Panc1 (cell line): ENCODE data around the gene SLC43A1. TPM values are rescaled to one million over a fixed set of nuclear protein-coding genes. Genes with fewer than 3 reads are reported as not detected.

Experiments used
- ATAC-seq: fragments of 200-7000 bp; cut with Tn5 transposase; 2 replicates; pipeline ENCODE4 v1.9.1; 2020; ENCODE audit warnings: mild to moderate bottlenecking, moderate library complexity
- BruUV-seq: library from RNA; stranded (reverse); fragments of 400-500 nt; replicated peaks from 2 replicates; lab custom pipeline; 2021; lab: Mats Ljungman, UMichigan
- CTCF ChIA-PET: fragments of 300-600 bp; sonication (Branson Sonifier 250); formaldehyde crosslinking; loops from one replicate; lab custom pipeline; 2022; ENCODE audit warnings: antibody characterized with exemption; lab: Charles Lee
- POLR2A ChIA-PET: fragments of 300-600 bp; sonication (Branson Sonifier 250); formaldehyde crosslinking; loops from one replicate; lab custom pipeline; 2022; ENCODE audit warnings: antibody characterized with exemption; lab: Charles Lee
- DNase-seq: peaks from one replicate; pipeline ENCODE4 v3.0.0-alpha.2; 2010; ENCODE audit warnings: low read depth, low spot score
- H3K27ac ChIP-seq: 2 replicates; pipeline ENCODE4 v1.5.1; 2011; ENCODE audit warnings: mild to moderate bottlenecking, low read length, inconsistent platforms
- H3K27me3 ChIP-seq: fragments of 200-500 bp; sonication (Bioruptor generic); 2 replicates; pipeline ENCODE4 v1.6.0; 2014; ENCODE audit warnings: low read length, inconsistent platforms; ENCODE audit not compliant: control insufficient read depth, insufficient read depth
- H3K36me3 ChIP-seq: fragments of 200-500 bp; sonication (Bioruptor generic); 2 replicates; pipeline ENCODE4 v1.5.1; 2014; ENCODE audit warnings: inconsistent platforms, mild to moderate bottlenecking, low read length, moderate library complexity; ENCODE audit not compliant: control insufficient read depth, insufficient read depth
- H3K4me1 ChIP-seq: 2 replicates; pipeline ENCODE4 v1.5.1; 2011; ENCODE audit warnings: inconsistent platforms, mild to moderate bottlenecking, low read length, moderate library complexity; ENCODE audit not compliant: control insufficient read depth, insufficient read depth
- H3K4me3 ChIP-seq, 2 experiments: 2 replicates each; pipeline ENCODE4 v1.5.1; 2011 to 2012; ENCODE audit warnings: low read depth in 2 of 2, low read length in 2 of 2, mild to moderate bottlenecking in 2 of 2, inconsistent platforms in 1 of 2, moderate library complexity in 1 of 2
- H3K9me3 ChIP-seq: fragments of 200-500 bp; sonication (Bioruptor generic); 2 replicates; pipeline ENCODE4 v1.5.1; 2014; ENCODE audit warnings: low read depth, mild to moderate bottlenecking, inconsistent platforms, low read length, moderate library complexity; ENCODE audit not compliant: control insufficient read depth, insufficient read depth
- CTCF ChIP-seq: fragments of 450-650 bp; IDR thresholded peaks from 2 replicates; pipeline ENCODE4 v1.5.1; 2017; ENCODE audit warnings: mild to moderate bottlenecking
- POLR2AphosphoS5 ChIP-seq: IDR thresholded peaks from 2 replicates; pipeline ENCODE4 v1.6.1; 2012; ENCODE audit warnings: mild to moderate bottlenecking, low read depth, low read length, moderate library complexity
- REST ChIP-seq, 2 experiments: IDR thresholded peaks; 2 replicates each; pipeline ENCODE4 v1.6.1; 2011 to 2012; ENCODE audit warnings: low read depth in 2 of 2, control low read depth in 1 of 2, low read length in 1 of 2, mild to moderate bottlenecking in 1 of 2, moderate library complexity in 1 of 2; ENCODE audit not compliant: insufficient read depth in 1 of 2
- SIN3A ChIP-seq: IDR thresholded peaks from 2 replicates; pipeline ENCODE4 v1.6.1; 2012; ENCODE audit warnings: low read depth, mild to moderate bottlenecking, low read length, moderate library complexity, borderline replicate concordance; ENCODE audit not compliant: insufficient read depth
- TCF7L2 ChIP-seq: IDR thresholded peaks from 2 replicates; pipeline ENCODE4 v1.6.1; 2011; ENCODE audit warnings: mild to moderate bottlenecking, low read depth, low read length, inconsistent platforms
- in situ Hi-C: cut with HindIII; loops from 2 replicates; pipeline ENCODE4 v1.10.0; 2016; ENCODE audit warnings: low sequenced_read_pairs, low pct_unique_long_range_greater_than_20kb
- intact Hi-C: fragments of 100-400 bp; cut with micrococcal nuclease; formaldehyde crosslinking; loops from one replicate; pipeline ENCODE4 v1.10.0; 2022; ENCODE audit not compliant: unreplicated experiment
- total RNA-seq: library from RNA; stranded (reverse); gene quantifications from one replicate; pipeline ENCODE4 v1.2.1, GENCODE V29; 2021; ENCODE audit not compliant: unreplicated experiment

SLC43A1 gene
- total RNA-seq, 1 experiment from 2014 or later, result 2.0 TPM

GRCh38 chr11:57436031-57436430 lies 79.5 kb downstream of the SLC43A1 start:
- Histone ChIP-seq H3K4me1 (no peaks in the 10 kb centered on the region), H3K4me3 (no peak overlapping the region), H3K27me3 (no peaks in the 10 kb centered on the region), H3K36me3 (no peaks in the 10 kb centered on the region), H3K27ac (no peak overlapping the region), H3K9me3 (no peaks in the 10 kb centered on the region)
- POLR2A ChIA-PET, result no interaction called here
- ATAC-seq (no peak), DNase-seq (no peak)
- intact Hi-C loops, result no loop called here
- in situ Hi-C loops, result no loop called here
- no TSS peak for BruUV-seq
- TF ChIP-seq CTCF, result no peak
- no peak for TF ChIP-seq TCF7L2
- TF ChIP-seq REST (IDR thresholded peaks at IDR 0.05; ENCODE audit: insufficient read depth in 1 of 2, low read depth in 2 of 2, low read length in 1 of 2), result no peak
- TF ChIP-seq SIN3A, result no peak
- no peak for TF ChIP-seq POLR2AphosphoS5
- CTCF ChIA-PET, result interaction anchor here (0.7 kb wide), 1 partner anchor 78 kb away, joined by 4 read pairs; no protein-coding TSS in a partner anchor

GRCh38 chr11:57434640-57435546 lies 80.6 kb downstream of the SLC43A1 start:
- intact Hi-C loops (no loop called here), in situ Hi-C loops (no loop called here)
- BruUV-seq, result no TSS peak
- ChIA-PET CTCF (no interaction called here), POLR2A (no interaction called here)
- H3K27me3 ChIP-seq, result no peaks in the 10 kb centered on the region
- no peaks in the 10 kb centered on the region for H3K36me3 ChIP-seq
- H3K4me1 ChIP-seq, result no peaks in the 10 kb centered on the region
- no peaks in the 10 kb centered on the region for H3K9me3 ChIP-seq
- TF ChIP-seq CTCF (no peak), REST (IDR thresholded peaks at IDR 0.05; ENCODE audit: insufficient read depth in 1 of 2, low read depth in 2 of 2, low read length in 1 of 2) (no peak), TCF7L2 (no peak), SIN3A (no peak), POLR2AphosphoS5 (no peak)
- H3K4me3 ChIP-seq, result no peak overlapping the region
- ATAC-seq (no peak), DNase-seq (no peak)
- H3K27ac ChIP-seq, result no peak overlapping the region
